Midbrain (tissue), 1 donor: ENCODE data around the gene CALD1.

Experiments
- DNase-seq: peaks from one replicate; lab custom pipeline; 2025; lab: John Stamatoyannopoulos, UW

Gene CALD1

GRCh38 chr7:134894928-134895327, 115.5 kb downstream of the CALD1 start:
- DNase-seq, result no peak

GRCh38 chr7:134896073-134896472, 116.6 kb downstream of the CALD1 start:
- DNase-seq, result no peak

GRCh38 chr7:134897936-134898335, 118.5 kb downstream of the CALD1 start:
- no peak for DNase-seq

GRCh38 chr7:134899729-134900128, 120.3 kb downstream of the CALD1 start:
- no peak for DNase-seq

GRCh38 chr7:134900166-134900982, 120.9 kb downstream of the CALD1 start:
- no peak for DNase-seq

- DNase-seq, result no peak
Measured at GRCh38 chr7:134901389-134902020, 122.1 kb downstream of the CALD1 start.

GRCh38 chr7:134902058-134902457, 122.6 kb downstream of the CALD1 start:
- no peak for DNase-seq

- DNase-seq, result no peak
Measured at GRCh38 chr7:134903073-134903790, 123.8 kb downstream of the CALD1 start.

- no peak for DNase-seq
Measured at GRCh38 chr7:134905375-134905774, 125.9 kb downstream of the CALD1 start.

- DNase-seq, result no peak
Measured at GRCh38 chr7:134907000-134907399, 127.6 kb downstream of the CALD1 start.

- DNase-seq, result no peak
Measured at GRCh38 chr7:134907639-134908038, 128.2 kb downstream of the CALD1 start.

GRCh38 chr7:134908289-134908688, 128.9 kb downstream of the CALD1 start:
- DNase-seq, result no peak

- no peak for DNase-seq
Measured at GRCh38 chr7:134910214-134910890, 130.9 kb downstream of the CALD1 start.

- DNase-seq, result no peak
Measured at GRCh38 chr7:134910968-134911367, 131.5 kb downstream of the CALD1 start.

- no peak for DNase-seq
Measured at GRCh38 chr7:134916171-134916883, 136.9 kb downstream of the CALD1 start.

GRCh38 chr7:134919240-134919641, 139.8 kb downstream of the CALD1 start:
- DNase-seq, result no peak

GRCh38 chr7:134920026-134920753, 140.8 kb downstream of the CALD1 start:
- DNase-seq, result no peak

GRCh38 chr7:134922720-134923704, 143.6 kb downstream of the CALD1 start:
- no peak for DNase-seq

- no peak for DNase-seq
Measured at GRCh38 chr7:134925766-134926165, 146.3 kb downstream of the CALD1 start.

GRCh38 chr7:134926396-134926795, 147.0 kb downstream of the CALD1 start:
- no peak for DNase-seq
